ENCODE data around the gene GPS1.

- TF ChIP-seq CTCF (IDR thresholded peaks at IDR 0.05): no peak
- TF ChIP-seq POLR2A (IDR thresholded peaks at IDR 0.05): no peak
Observed at GRCh38 chr17:82007495-82008257, 44.0 kb upstream of the GPS1 start.
